K562 (cell line): ENCODE measurements around the gene CACNG8. TPM values are rescaled to one million over a fixed set of nuclear protein-coding genes. Genes with fewer than 3 reads are reported as not detected.

ENCODE experiments used
- EWSR1 ChIP-seq: fragments of 450-650 bp; IDR thresholded peaks from 2 replicates; pipeline ENCODE4 v1.6.1; 2018; ENCODE audit warnings: borderline replicate concordance, mild to moderate bottlenecking, low read depth, moderate library complexity; ENCODE audit not compliant: partially characterized antibody
- GMEB1 ChIP-seq: fragments of 250-450 bp; sonication (Bioruptor Pico); IDR thresholded peaks from 2 replicates; pipeline ENCODE4 v1.4.0; 2020; ENCODE audit warnings: mild to moderate bottlenecking
- MGA ChIP-seq: fragments of 450-650 bp; IDR thresholded peaks from 2 replicates; pipeline ENCODE4 v1.6.1; 2016; ENCODE audit warnings: mild to moderate bottlenecking, moderate library complexity
- RNF219 ChIP-seq: fragments of 250-450 bp; sonication (Bioruptor Pico); IDR thresholded peaks from 2 replicates; pipeline ENCODE4 v1.5.0; 2022; ENCODE audit warnings: mild to moderate bottlenecking
- RREB1 ChIP-seq: fragments of 250-450 bp; sonication (Bioruptor Pico); IDR thresholded peaks from 2 replicates; pipeline ENCODE4 v1.4.0; 2020
- polyA plus RNA-seq, 8 experiments: library from polyadenylated mRNA; depleted of rRNA in 4 of 8; stranded (reverse) in 5 of 8; unstranded in 3 of 8; fragments of >200 nt; fragmentation: Nextera tagmentation in 2 of 8; fragmentation: Illumina TruSeq in 1 of 8; extraction: Ambion mirVana in 2 of 8; extraction: Trizol in 1 of 8; gene quantifications; 2 replicates each; pipeline versions ENCODE4 v1.2.1 to v1.2.3, GENCODE V29; 2011 to 2014; ENCODE audit warnings: inconsistent platforms in 1 of 8, missing spikeins in 1 of 8
- total RNA-seq, 7 experiments: library from RNA; depleted of rRNA in 6 of 7; stranded (reverse); fragments of >200 nt in 6 of 7; fragmentation: Illumina TruSeq in 2 of 7; extraction: Trizol in 2 of 7; gene quantifications; 2 replicates each; pipeline versions ENCODE4 v1.2.1 to v1.2.3, GENCODE V29; 2011 to 2021; ENCODE audit warnings: low replicate concordance in 1 of 7

Gene CACNG8
- total and polyA plus RNA-seq, 9 of the 15 experiments (the other 6 are each of a cell fraction or from before 2014, with no cell fraction given) = 0.02 to 0.05 TPM; not detected in 7

- TF ChIP-seq RREB1 (CRISPR knock-in tag) (no peak), RNF219 (CRISPR knock-in tag) (no peak), MGA (no peak), EWSR1 (no peak), GMEB1 (CRISPR knock-in tag) (no peak)
Observed at GRCh38 chr19:53917356-53917755, 45.4 kb upstream of the CACNG8 start (continued).
